Lower lobe of right lung (tissue), 2 donors: Measurements from ENCODE around the gene EIF4B. TPM values are rescaled to one million over a fixed set of nuclear protein-coding genes. Genes with fewer than 3 reads are reported as not detected.

Experiments
- ATAC-seq, 2 donors: fragments of 200-7000 bp; cut with Tn5 transposase; one replicate each; pipeline ENCODE4 v1.9.1; 2020 to 2022; ENCODE audit warnings: mild to moderate bottlenecking in 2 of 2, moderate library complexity in 2 of 2
- DNase-seq: peaks from one replicate; pipeline ENCODE4 v3.0.0-alpha.2; 2020
- H3K27ac ChIP-seq: fragments of 200-600 bp; one replicate; pipeline ENCODE4 v1.8.0; 2022
- H3K27me3 ChIP-seq: fragments of 200-600 bp; one replicate; pipeline ENCODE4 v1.8.0; 2022; ENCODE audit warnings: low read depth
- H3K36me3 ChIP-seq: fragments of 200-600 bp; one replicate; pipeline ENCODE4 v1.8.0; 2022; ENCODE audit warnings: mild to moderate bottlenecking
- H3K4me1 ChIP-seq: fragments of 200-600 bp; one replicate; pipeline ENCODE4 v1.8.0; 2022
- H3K4me3 ChIP-seq: fragments of 200-600 bp; one replicate; pipeline ENCODE4 v1.8.0; 2022; ENCODE audit warnings: mild to moderate bottlenecking
- H3K9me3 ChIP-seq: fragments of 200-600 bp; one replicate; pipeline ENCODE4 v1.8.0; 2022
- intact Hi-C: fragments of 100-400 bp; cut with DNase I; formaldehyde crosslinking; loops from one replicate; pipeline ENCODE4 v1.11.0; 2022
- total RNA-seq: library from RNA; stranded (reverse); fragmentation: NEBNext Ultra II Directional; extraction: Animal tissue kit (Norgen Biotek cat#: 25700); gene quantifications from one replicate; pipeline ENCODE4 v1.2.1, GENCODE V29; 2021
- TF ChIP-seq, protein P1 (sequence below): fragments of 200-600 bp; IDR thresholded peaks from one replicate; pipeline ENCODE4 v1.8.0; 2022; ENCODE audit warnings: antibody characterized with exemption, mild to moderate bottlenecking
- donor health status: DM: no; HTN: yes; CAD: no; lungs with severe emphysema.

EIF4B gene
- total RNA-seq, 1 donor from 2014 or later: 453 TPM

DNA sequence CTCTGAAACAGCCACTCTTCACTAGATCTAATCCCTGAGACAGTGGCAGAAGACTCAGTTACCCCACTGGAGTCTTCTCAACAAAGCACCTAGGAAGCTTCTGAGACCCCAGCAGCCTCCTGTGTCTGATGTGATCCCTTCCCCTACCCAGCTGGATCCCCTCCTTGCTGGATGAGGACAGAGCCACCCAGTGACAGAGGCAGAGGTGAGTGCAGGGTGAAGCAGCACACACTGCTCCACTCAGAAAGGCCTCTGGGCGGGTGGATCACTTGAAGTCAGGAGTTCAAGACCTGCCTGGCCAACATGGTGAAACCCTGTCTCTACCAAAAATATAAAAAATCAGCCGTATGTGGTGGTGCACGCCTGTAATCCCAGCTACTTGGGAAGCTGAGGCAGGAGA, 70.2 kb downstream of the EIF4B start:
- Histone ChIP-seq H3K4me1 (peaks cover 63% of the 10 kb centered on the region), H3K36me3 (peaks cover 46% of the 10 kb centered on the region), H3K27ac (no peak overlapping the region), H3K27me3 (no peaks in the 10 kb centered on the region), H3K9me3 (no peaks in the 10 kb centered on the region), H3K4me3 (no peak overlapping the region)
- DNase-seq: no peak
- intact Hi-C loops: no loop called here
- TF ChIP-seq, protein P1, sequence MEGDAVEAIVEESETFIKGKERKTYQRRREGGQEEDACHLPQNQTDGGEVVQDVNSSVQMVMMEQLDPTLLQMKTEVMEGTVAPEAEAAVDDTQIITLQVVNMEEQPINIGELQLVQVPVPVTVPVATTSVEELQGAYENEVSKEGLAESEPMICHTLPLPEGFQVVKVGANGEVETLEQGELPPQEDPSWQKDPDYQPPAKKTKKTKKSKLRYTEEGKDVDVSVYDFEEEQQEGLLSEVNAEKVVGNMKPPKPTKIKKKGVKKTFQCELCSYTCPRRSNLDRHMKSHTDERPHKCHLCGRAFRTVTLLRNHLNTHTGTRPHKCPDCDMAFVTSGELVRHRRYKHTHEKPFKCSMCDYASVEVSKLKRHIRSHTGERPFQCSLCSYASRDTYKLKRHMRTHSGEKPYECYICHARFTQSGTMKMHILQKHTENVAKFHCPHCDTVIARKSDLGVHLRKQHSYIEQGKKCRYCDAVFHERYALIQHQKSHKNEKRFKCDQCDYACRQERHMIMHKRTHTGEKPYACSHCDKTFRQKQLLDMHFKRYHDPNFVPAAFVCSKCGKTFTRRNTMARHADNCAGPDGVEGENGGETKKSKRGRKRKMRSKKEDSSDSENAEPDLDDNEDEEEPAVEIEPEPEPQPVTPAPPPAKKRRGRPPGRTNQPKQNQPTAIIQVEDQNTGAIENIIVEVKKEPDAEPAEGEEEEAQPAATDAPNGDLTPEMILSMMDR: no peak
- no peak for ATAC-seq

DNA sequence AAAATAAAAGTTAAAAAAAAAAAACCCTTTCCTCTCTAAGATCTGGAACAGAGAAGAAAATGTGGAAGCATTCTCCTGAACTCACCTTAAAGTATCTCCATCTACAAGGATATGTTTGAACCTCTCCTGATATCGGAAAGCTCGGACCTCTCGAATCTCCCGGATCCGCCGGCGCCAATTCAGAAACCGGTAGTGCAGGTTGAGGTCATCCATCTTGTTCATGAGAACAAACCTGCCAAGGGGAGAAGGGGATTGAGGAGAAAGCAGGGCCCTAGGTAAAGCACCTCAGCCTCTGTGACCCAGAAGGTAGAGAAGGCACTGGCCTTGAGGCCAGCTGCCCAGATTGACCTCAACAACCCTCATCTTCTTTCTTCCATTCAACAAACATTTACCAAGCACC, 70.8 kb downstream of the EIF4B start:
- Histone ChIP-seq H3K4me1 (peaks cover 58% of the 10 kb centered on the region), H3K27me3 (no peaks in the 10 kb centered on the region), H3K9me3 (no peaks in the 10 kb centered on the region), H3K27ac (peak overlapping the region; percentile 25), H3K36me3 (peaks cover 45% of the 10 kb centered on the region), H3K4me3 (no peak overlapping the region)
- no peak for DNase-seq
- TF ChIP-seq, protein P1: no peak
- intact Hi-C loops: no loop called here
- ATAC-seq: no peak

DNA sequence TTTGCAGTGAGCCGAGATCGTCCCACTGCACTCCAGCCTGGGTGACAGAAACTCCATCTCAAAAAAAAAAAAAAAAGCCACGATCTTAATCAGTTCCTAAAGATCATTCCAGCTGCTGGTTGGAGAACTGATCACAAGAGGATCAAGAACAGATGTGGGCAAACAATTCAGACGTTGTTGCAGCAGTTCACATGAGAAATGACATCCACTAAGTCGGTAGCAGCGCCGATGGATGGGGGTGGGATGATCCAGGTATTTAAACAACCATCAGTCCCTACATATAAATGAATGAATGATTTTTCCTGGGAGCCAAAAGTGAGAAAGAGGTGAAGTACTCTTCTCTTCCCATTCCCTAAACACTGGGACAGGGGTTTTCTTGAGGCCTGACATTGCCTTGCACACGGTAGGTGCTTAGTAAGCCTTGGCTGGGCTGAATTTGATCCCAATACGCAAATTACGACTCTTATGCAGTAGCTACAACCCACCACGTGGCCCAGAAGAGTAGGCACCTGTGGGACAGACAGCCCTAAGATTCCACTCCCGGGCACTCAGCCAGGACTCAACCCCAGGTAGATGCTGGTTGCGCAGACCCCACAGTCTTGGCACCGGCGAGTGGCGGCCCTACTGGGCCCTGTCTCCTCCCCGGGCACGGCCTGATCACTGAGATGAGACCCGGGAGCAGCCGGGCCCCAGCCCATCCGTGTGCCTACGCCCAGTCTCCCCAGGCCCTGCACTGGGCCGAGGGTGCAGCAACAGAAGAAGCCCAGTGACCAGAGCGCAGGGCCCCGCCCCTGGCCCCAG, 72.4 kb downstream of the EIF4B start:
- TF ChIP-seq, protein P1: no peak
- no peaks in the 10 kb centered on the region for H3K9me3 ChIP-seq
- peak overlapping the region; percentile 83 for H3K4me3 ChIP-seq
- H3K27me3 ChIP-seq: no peaks in the 10 kb centered on the region
- peaks cover 36% of the 10 kb centered on the region for H3K36me3 ChIP-seq
- H3K27ac ChIP-seq: peak overlapping the region; percentile 91
- no peak for DNase-seq
- peaks cover 42% of the 10 kb centered on the region for H3K4me1 ChIP-seq
- ATAC-seq: peak; percentile 17 to 20
- intact Hi-C loops: no loop called here

DNA sequence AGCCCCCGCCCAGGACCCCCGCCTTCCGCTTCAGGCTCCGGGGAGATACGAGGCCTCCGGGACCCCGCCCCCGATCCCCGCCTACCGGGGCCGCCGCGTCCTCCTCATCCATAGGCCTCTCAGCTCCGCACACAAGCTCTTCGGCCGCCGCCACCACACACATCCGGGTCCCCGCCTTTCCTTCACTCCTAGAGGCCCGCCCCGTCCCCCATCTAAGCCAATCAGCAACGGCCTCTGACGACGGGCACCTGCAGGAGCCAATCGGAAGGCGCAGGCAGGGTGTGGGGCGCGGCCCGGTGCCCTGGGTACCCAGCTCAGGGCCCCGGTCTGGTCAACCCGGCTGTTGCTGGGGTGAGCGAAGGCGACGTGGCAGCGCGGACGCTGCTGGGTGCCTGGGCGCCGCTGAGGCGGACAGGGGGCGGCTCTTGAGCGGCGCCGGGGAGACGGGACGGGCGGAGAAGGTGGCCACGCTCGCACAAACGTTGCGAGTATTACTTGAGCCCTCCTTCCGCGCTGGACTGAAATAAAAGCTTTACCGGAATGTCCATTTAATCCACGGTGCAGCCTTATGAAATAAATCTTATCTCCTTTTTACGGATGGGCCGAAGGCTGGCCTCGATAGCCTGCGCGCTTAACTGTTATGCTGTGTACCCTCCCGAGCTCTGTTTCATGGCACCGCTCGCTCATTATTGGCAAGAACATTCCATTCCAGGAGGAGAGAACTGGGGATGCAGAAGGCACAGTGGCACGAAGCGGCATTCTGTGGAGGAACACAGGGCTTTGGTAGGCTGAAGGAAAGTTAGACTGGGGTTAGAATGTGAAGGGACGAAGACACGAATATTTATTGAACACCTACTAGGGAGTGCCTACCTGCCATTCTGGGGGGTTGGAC, 73.2 kb downstream of the EIF4B start, which contains the start of gene SPRYD3:
Gene SPRYD3, minus strand, starts transcription at position 165 of the 892 bp plus-strand sequence. Its CDS starts 57 bp downstream, at position 108.
- H3K27me3 ChIP-seq: no peaks in the 10 kb centered on the region
- peak within 1 kb of the TSS; percentile 91 for H3K27ac ChIP-seq
- intact Hi-C loops: no loop called here
- peaks cover 35% of the 10 kb centered on the region for H3K4me1 ChIP-seq
- ATAC-seq (peak; percentile 99 to 100), DNase-seq (peak; percentile 97)
- peaks cover 29% of the 10 kb centered on the region for H3K36me3 ChIP-seq
- TF ChIP-seq, protein P1: no peak
- H3K4me3 ChIP-seq: peak within 1 kb of the TSS; percentile 83
- H3K9me3 ChIP-seq: no peaks in the 10 kb centered on the region

DNA sequence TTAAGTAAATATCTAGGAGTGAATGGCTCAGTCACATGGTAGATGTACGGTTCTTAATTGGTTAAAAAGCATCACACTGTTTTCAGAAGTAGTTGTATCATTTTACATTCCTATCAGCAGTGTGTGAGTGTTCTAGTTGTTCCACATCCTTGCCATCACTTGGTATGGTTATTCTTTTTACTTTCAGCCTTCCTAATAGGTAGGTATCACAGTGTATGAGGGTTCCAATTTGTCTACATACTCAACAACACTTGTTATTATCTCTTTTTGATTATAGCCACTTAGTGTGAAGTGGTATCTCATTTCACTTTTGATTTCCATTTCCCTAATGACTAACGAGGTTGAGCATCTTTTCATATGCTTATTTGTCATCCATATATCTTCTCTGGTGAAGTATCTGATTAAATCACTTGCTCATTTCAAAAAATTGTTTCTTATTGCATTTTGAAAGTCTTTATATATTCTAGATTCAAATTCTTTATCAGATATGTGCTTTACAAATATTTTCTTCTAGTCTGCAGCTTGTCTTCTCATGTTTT, 76.5 kb downstream of the EIF4B start:
- DNase-seq (no peak), ATAC-seq (no peak)
- Histone ChIP-seq H3K27me3 (no peaks in the 10 kb centered on the region), H3K9me3 (no peaks in the 10 kb centered on the region), H3K4me3 (no peak overlapping the region), H3K36me3 (no peaks in the 10 kb centered on the region), H3K4me1 (peaks cover 16% of the 10 kb centered on the region), H3K27ac (no peak overlapping the region)
- intact Hi-C loops: no loop called here
- TF ChIP-seq, protein P1: no peak
